Measurements from ENCODE around the gene LRIT2. TPM values are rescaled to one million over a fixed set of nuclear protein-coding genes. Genes with fewer than 3 reads are reported as not detected.

LRIT2 gene
- polyA plus RNA-seq, 1 donor from 2014 or later, result not detected

- Histone ChIP-seq H2AFZ (ENCODE audit: low read depth, low read length) (no peak within 1 kb of the TSS), H3K4me2 (ENCODE audit: low read length) (no peak within 1 kb of the TSS), H3K36me3 (ENCODE audit: insufficient read depth, low read length) (no peaks in the 10 kb centered on the region), H3K9ac (ENCODE audit: low read length) (no peak within 1 kb of the TSS), H3F3A (ENCODE audit: insufficient read depth, low read length, poor library complexity, severe bottlenecking) (no peaks in the 10 kb centered on the region), H3K9me3 (ENCODE audit: low read length) (no peaks in the 10 kb centered on the region), H4K20me1 (ENCODE audit: insufficient read depth) (no peaks in the 10 kb centered on the region), H3K4me3 (ENCODE audit: low read length) (no peak within 1 kb of the TSS), H3K27ac (ENCODE audit: low read length) (no peak within 1 kb of the TSS), H3K9me2 (ENCODE audit: insufficient read depth, low read length) (no peaks in the 10 kb centered on the region), H3K79me2 (replicated peaks; ENCODE audit: insufficient read depth, low read length) (no peaks in the 10 kb centered on the region), H3K27me3 (ENCODE audit: insufficient read depth, low read depth, low read length) (no peaks in the 10 kb centered on the region)
- no peak for TF ChIP-seq EP300 (conservative IDR thresholded peaks at IDR 0.05; ENCODE audit: poor library complexity, severe bottlenecking)
These were observed 15.9 kb upstream of the LRIT2 start, which contains the start of gene LRIT1 for GRCh38 chr10:84241185-84241790. Gene LRIT1 (minus strand): TSS chr10:84241546. CDS start chr10:84241439, 107 bp downstream.

GRCh38 chr10:84238909-84239308, 13.6 kb upstream of the LRIT2 start:
- Histone ChIP-seq H3F3A (ENCODE audit: insufficient read depth, low read length, poor library complexity, severe bottlenecking) (no peaks in the 10 kb centered on the region), H3K79me2 (replicated peaks; ENCODE audit: insufficient read depth, low read length) (no peaks in the 10 kb centered on the region), H3K27ac (ENCODE audit: low read length) (no peak overlapping the region), H3K9ac (ENCODE audit: low read length) (no peak overlapping the region), H3K4me3 (ENCODE audit: low read length) (no peak overlapping the region), H2AFZ (ENCODE audit: low read depth, low read length) (no peak overlapping the region), H3K9me2 (ENCODE audit: insufficient read depth, low read length) (no peaks in the 10 kb centered on the region), H3K36me3 (ENCODE audit: insufficient read depth, low read length) (no peaks in the 10 kb centered on the region), H3K27me3 (ENCODE audit: insufficient read depth, low read depth, low read length) (no peaks in the 10 kb centered on the region), H3K9me3 (ENCODE audit: low read length) (no peaks in the 10 kb centered on the region), H4K20me1 (ENCODE audit: insufficient read depth) (no peaks in the 10 kb centered on the region), H3K4me2 (ENCODE audit: low read length) (no peak overlapping the region)
- TF ChIP-seq EP300 (conservative IDR thresholded peaks at IDR 0.05; ENCODE audit: poor library complexity, severe bottlenecking) (no peak), SMC3 (conservative IDR thresholded peaks at IDR 0.05; ENCODE audit: poor library complexity) (no peak), RAD21 (conservative IDR thresholded peaks at IDR 0.05) (no peak), EZH2 (IDR thresholded peaks at IDR 0.05; ENCODE audit: borderline replicate concordance, insufficient read depth, low read length, poor library complexity, severe bottlenecking) (no peak), MXI1 (conservative IDR thresholded peaks at IDR 0.05; ENCODE audit: poor library complexity, severe bottlenecking) (no peak), TAF1 (IDR thresholded peaks at IDR 0.05; ENCODE audit: low read depth) (no peak), POLR2AphosphoS5 (IDR thresholded peaks at IDR 0.05) (no peak), REST (IDR thresholded peaks at IDR 0.05; ENCODE audit: borderline replicate concordance) (no peak)
- TF ChIP-seq, protein P1, sequence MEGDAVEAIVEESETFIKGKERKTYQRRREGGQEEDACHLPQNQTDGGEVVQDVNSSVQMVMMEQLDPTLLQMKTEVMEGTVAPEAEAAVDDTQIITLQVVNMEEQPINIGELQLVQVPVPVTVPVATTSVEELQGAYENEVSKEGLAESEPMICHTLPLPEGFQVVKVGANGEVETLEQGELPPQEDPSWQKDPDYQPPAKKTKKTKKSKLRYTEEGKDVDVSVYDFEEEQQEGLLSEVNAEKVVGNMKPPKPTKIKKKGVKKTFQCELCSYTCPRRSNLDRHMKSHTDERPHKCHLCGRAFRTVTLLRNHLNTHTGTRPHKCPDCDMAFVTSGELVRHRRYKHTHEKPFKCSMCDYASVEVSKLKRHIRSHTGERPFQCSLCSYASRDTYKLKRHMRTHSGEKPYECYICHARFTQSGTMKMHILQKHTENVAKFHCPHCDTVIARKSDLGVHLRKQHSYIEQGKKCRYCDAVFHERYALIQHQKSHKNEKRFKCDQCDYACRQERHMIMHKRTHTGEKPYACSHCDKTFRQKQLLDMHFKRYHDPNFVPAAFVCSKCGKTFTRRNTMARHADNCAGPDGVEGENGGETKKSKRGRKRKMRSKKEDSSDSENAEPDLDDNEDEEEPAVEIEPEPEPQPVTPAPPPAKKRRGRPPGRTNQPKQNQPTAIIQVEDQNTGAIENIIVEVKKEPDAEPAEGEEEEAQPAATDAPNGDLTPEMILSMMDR (IDR thresholded peaks at IDR 0.05; ENCODE audit: poor library complexity, severe bottlenecking), result no peak

Data from neural cell (in vitro differentiated cells).